Brain microvascular endothelial cell (primary cell): ENCODE data around the gene RFTN1.

Experiments
- DNase-seq: peaks from one replicate; pipeline ENCODE4 v3.0.0-alpha.2; 2020
- H3K27ac ChIP-seq: fragments of 250-450 bp; sonication (Bioruptor Pico); 2 replicates; pipeline ENCODE4 v1.5.1; 2020; ENCODE audit warnings: mild to moderate bottlenecking, moderate library complexity
- H3K27me3 ChIP-seq: fragments of 250-450 bp; sonication (Bioruptor Pico); replicated peaks from 2 replicates; pipeline ENCODE4 v1.5.1; 2020; ENCODE audit warnings: mild to moderate bottlenecking
- H3K36me3 ChIP-seq: fragments of 250-450 bp; sonication (Bioruptor Pico); replicated peaks from 2 replicates; pipeline ENCODE4 v1.5.1; 2020; ENCODE audit warnings: mild to moderate bottlenecking
- H3K4me3 ChIP-seq: 2 replicates; pipeline ENCODE4 v1.5.1; 2011; ENCODE audit warnings: low read depth, mild to moderate bottlenecking, control low read depth, low read length, moderate library complexity
- CTCF ChIP-seq: IDR thresholded peaks from 2 replicates; pipeline ENCODE4 v1.5.1; 2011; ENCODE audit warnings: low read depth, mild to moderate bottlenecking, moderate library complexity, low read length, control low read depth, inconsistent platforms; ENCODE audit errors: missing control alignments
- in situ Hi-C: cut with HindIII; loops from 2 replicates; pipeline ENCODE4 v1.10.0; 2017; ENCODE audit warnings: low sequenced_read_pairs, low pct_ligation_motif_present

The RFTN1 gene

GRCh38 chr3:16392717-16393116 is 120.8 kb downstream of the RFTN1 start:
- Histone ChIP-seq H3K36me3 (peaks cover 3% of the 10 kb centered on the region), H3K27ac (no peak overlapping the region), H3K27me3 (no peaks in the 10 kb centered on the region), H3K4me3 (no peak overlapping the region)
- in situ Hi-C loops = no loop called here
- DNase-seq = no peak
- no peak for TF ChIP-seq CTCF

- Histone ChIP-seq H3K36me3 (peaks cover 3% of the 10 kb centered on the region), H3K27me3 (no peaks in the 10 kb centered on the region), H3K4me3 (no peak overlapping the region), H3K27ac (no peak overlapping the region)
- in situ Hi-C loops = no loop called here
- TF ChIP-seq CTCF = no peak
- DNase-seq = no peak
These were observed 121.4 kb downstream of the RFTN1 start for GRCh38 chr3:16392065-16392464.

GRCh38 chr3:16390581-16390980 is 122.9 kb downstream of the RFTN1 start:
- no peak for TF ChIP-seq CTCF
- in situ Hi-C loops = no loop called here
- no peak for DNase-seq
- H3K36me3 ChIP-seq = peaks cover 3% of the 10 kb centered on the region
- H3K27me3 ChIP-seq = no peaks in the 10 kb centered on the region
- no peak overlapping the region for H3K27ac ChIP-seq
- H3K4me3 ChIP-seq = no peak overlapping the region

GRCh38 chr3:16388850-16389441 is 124.6 kb downstream of the RFTN1 start:
- no peaks in the 10 kb centered on the region for H3K27me3 ChIP-seq
- H3K4me3 ChIP-seq = no peak overlapping the region
- peaks cover 3% of the 10 kb centered on the region for H3K36me3 ChIP-seq
- no peak for TF ChIP-seq CTCF
- H3K27ac ChIP-seq = no peak overlapping the region
- in situ Hi-C loops = no loop called here
- no peak for DNase-seq

GRCh38 chr3:16386561-16386960 is 126.9 kb downstream of the RFTN1 start:
- TF ChIP-seq CTCF = no peak

GRCh38 chr3:16385151-16385550 is 128.3 kb downstream of the RFTN1 start:
- DNase-seq = no peak
- H3K4me3 ChIP-seq = no peak overlapping the region
- no peak for TF ChIP-seq CTCF
- H3K36me3 ChIP-seq = peaks cover 3% of the 10 kb centered on the region
- in situ Hi-C loops = no loop called here
- H3K27me3 ChIP-seq = no peaks in the 10 kb centered on the region
- H3K27ac ChIP-seq = no peak overlapping the region

More at GRCh38 chr3:16386561-16386960, 126.9 kb downstream of the RFTN1 start:
- Histone ChIP-seq H3K27ac (no peak overlapping the region), H3K4me3 (no peak overlapping the region), H3K27me3 (no peaks in the 10 kb centered on the region), H3K36me3 (peaks cover 3% of the 10 kb centered on the region)
- in situ Hi-C loops = no loop called here
- DNase-seq = no peak
